ENCODE data around the gene FLAD1. TPM values are rescaled to one million over a fixed set of nuclear protein-coding genes. Genes with fewer than 3 reads are reported as not detected.

FLAD1 gene
- total RNA-seq, 1 donor: 20.6 TPM

GRCh38 chr1:155039308-155039669 lies 56.1 kb downstream of the FLAD1 start:
- no peak for DNase-seq (ENCODE audit: insufficient read length, low spot score, missing footprints)
- H3K36me3 ChIP-seq (ENCODE audit: insufficient read depth, low read length): no peaks in the 10 kb centered on the region
- H4K20me1 ChIP-seq (ENCODE audit: insufficient read depth, low read length): no peaks in the 10 kb centered on the region
- no peaks in the 10 kb centered on the region for H3K79me2 ChIP-seq (ENCODE audit: insufficient read depth, low read length)
- H3K9me3 ChIP-seq (ENCODE audit: low read depth, low read length): no peaks in the 10 kb centered on the region
- H3K27me3 ChIP-seq (ENCODE audit: insufficient read depth, low read length): peaks cover 8% of the 10 kb centered on the region
- TF ChIP-seq CTCF (IDR thresholded peaks at IDR 0.05; ENCODE audit: extremely low read depth, low read depth, low read length): no peak
- no peak overlapping the region for H3K27ac ChIP-seq (ENCODE audit: low read depth, low read length)
- no peaks in the 10 kb centered on the region for H3K4me1 ChIP-seq (ENCODE audit: insufficient read depth, low read length)
- no peak overlapping the region for H3K4me2 ChIP-seq (ENCODE audit: insufficient read depth, low read length)
- no peak overlapping the region for H3K4me3 ChIP-seq (ENCODE audit: insufficient read depth, low read length)
- no peak overlapping the region for H2AFZ ChIP-seq (ENCODE audit: low read length)

- Histone ChIP-seq H3K79me2 (ENCODE audit: insufficient read depth, low read length) (no peaks in the 10 kb centered on the region), H3K4me3 (ENCODE audit: insufficient read depth, low read length) (no peak overlapping the region), H3K36me3 (ENCODE audit: insufficient read depth, low read length) (no peaks in the 10 kb centered on the region), H4K20me1 (ENCODE audit: insufficient read depth, low read length) (no peaks in the 10 kb centered on the region), H3K27ac (ENCODE audit: low read depth, low read length) (no peak overlapping the region), H3K4me2 (ENCODE audit: insufficient read depth, low read length) (no peak overlapping the region), H3K4me1 (ENCODE audit: insufficient read depth, low read length) (peaks cover 7% of the 10 kb centered on the region), H2AFZ (ENCODE audit: low read length) (no peak overlapping the region), H3K27me3 (ENCODE audit: insufficient read depth, low read length) (peaks cover 8% of the 10 kb centered on the region), H3K9me3 (ENCODE audit: low read depth, low read length) (no peaks in the 10 kb centered on the region)
- TF ChIP-seq CTCF (IDR thresholded peaks at IDR 0.05; ENCODE audit: extremely low read depth, low read depth, low read length): no peak
- peak; percentile 61 for DNase-seq (ENCODE audit: insufficient read length, low spot score, missing footprints)
Measured at GRCh38 chr1:155040358-155041093, 57.4 kb downstream of the FLAD1 start.

Small RNA genes lying within 50 kb of the gene (small RNA-seq; reads per million reads assigned to genes)
- gene MIR4258 (not detected), gene RF00017 (not detected)

Other genes with a start within 250 kb of the FLAD1 start
- gene KCNN3, start 113.1 kb upstream of the FLAD1 start, total RNA-seq: under 0.01 TPM in 2 replicates
- 6.2 and 6.5 TPM in 2 replicates for gene PMVK, start 46.6 kb upstream of the FLAD1 start, total RNA-seq
- gene PBXIP1, start 27.2 kb upstream of the FLAD1 start, total RNA-seq: 90.1 and 92.8 TPM in 2 replicates
- gene PYGO2, start 21.6 kb upstream of the FLAD1 start, total RNA-seq: 12.1 and 18.5 TPM in 2 replicates
- gene SHC1, start 12.6 kb upstream of the FLAD1 start, total RNA-seq: 230 and 239 TPM in 2 replicates
- gene CKS1B, start 8.7 kb upstream of the FLAD1 start, total RNA-seq: 23.2 and 23.3 TPM in 2 replicates
- gene LENEP, start 10.2 kb downstream of the FLAD1 start, total RNA-seq: 0.88 TPM in 1 of 2 replicates, not detected in the other
- 18.6 and 23.5 TPM in 2 replicates for gene ZBTB7B, start 19.5 kb downstream of the FLAD1 start, total RNA-seq
- not detected in 2 replicates for gene DCST2, start 50.4 kb downstream of the FLAD1 start, total RNA-seq
- not detected in 2 replicates for gene DCST1, start 50.5 kb downstream of the FLAD1 start, total RNA-seq
- gene ADAM15, start 68.0 kb downstream of the FLAD1 start, total RNA-seq: 89.0 and 101 TPM in 2 replicates
- 3.5 and 3.6 TPM in 2 replicates for gene EFNA4, start 80.4 kb downstream of the FLAD1 start, total RNA-seq
- 1.4 and 2.1 TPM in 2 replicates for gene EFNA3, start 95.5 kb downstream of the FLAD1 start, total RNA-seq
- 0.36 and 0.88 TPM in 2 replicates for gene EFNA1, start 144.5 kb downstream of the FLAD1 start, total RNA-seq
- gene SLC50A1, start 152.5 kb downstream of the FLAD1 start, total RNA-seq: 34.5 and 38.0 TPM in 2 replicates
- 15.9 and 34.4 TPM in 2 replicates for gene DPM3, start 157.2 kb downstream of the FLAD1 start, total RNA-seq
- 112 and 117 TPM in 2 replicates for gene KRTCAP2, start 190.0 kb downstream of the FLAD1 start, total RNA-seq
- gene TRIM46, start 190.5 kb downstream of the FLAD1 start, total RNA-seq: 3.2 and 3.3 TPM in 2 replicates
- gene THBS3, start 224.6 kb downstream of the FLAD1 start, total RNA-seq: 61.9 and 66.6 TPM in 2 replicates
- 37.4 and 42.7 TPM in 2 replicates for gene MTX1, start 225.4 kb downstream of the FLAD1 start, total RNA-seq